ENCODE measurements around the gene SRP68.
"Not testable (repeated sequence)": the region's sequence is repeated elsewhere in the genome, so short reads cannot be mapped to it uniquely, and the experiment has no call there.

SRP68 gene

GRCh38 chr17:76090517-76091129 lies 18.3 kb upstream of the SRP68 start:
- in situ Hi-C loops (cut with MboI; ENCODE audit: low sequenced_read_pairs): no loop called here

DNA sequence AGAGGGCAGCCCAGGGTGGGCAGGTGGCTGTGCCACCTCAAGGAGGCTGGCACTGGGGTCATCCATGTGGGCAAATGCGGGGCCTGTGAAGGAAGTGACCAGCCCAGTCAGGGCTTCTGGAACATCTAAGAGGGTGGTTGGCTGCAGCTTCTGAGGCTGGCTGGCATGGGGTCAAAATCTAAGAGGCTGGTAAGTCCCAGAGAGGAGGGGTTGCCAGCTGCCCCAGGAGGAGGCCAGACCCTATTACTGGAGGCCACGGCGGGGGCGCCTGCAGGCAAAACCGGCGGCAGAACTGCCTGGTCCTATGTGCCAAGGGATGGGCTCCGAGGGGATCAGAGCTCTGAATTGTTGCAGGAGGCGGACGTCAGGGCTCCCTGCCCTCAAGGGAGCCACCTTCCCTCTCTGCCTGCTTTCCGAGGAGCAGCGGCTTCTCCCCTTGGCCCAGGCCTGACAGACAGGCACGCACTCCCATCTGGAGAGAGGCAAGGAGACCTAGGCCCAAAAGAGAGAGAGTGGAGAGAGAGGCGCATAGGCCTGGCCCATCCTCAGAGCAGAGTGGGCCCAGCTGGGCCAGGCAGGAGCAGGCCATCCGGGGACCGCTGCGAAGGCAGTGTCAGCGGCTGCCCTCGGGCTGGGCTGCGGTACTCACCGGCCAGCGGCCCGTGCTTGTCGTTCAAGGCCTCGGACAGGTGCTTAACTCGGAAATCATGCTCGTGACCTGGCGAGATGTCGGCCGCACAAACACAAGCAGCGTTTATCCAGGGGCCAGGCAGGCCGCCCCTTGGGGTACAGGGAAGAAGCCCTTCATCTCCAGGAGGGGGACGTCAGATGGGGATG lies 17.6 kb upstream of the SRP68 start:
- in situ Hi-C loops (cut with MboI; ENCODE audit: low sequenced_read_pairs): no loop called here

- in situ Hi-C loops (cut with MboI; ENCODE audit: low sequenced_read_pairs): no loop called here
These were observed 16.7 kb upstream of the SRP68 start for GRCh38 chr17:76088868-76089576.

DNA sequence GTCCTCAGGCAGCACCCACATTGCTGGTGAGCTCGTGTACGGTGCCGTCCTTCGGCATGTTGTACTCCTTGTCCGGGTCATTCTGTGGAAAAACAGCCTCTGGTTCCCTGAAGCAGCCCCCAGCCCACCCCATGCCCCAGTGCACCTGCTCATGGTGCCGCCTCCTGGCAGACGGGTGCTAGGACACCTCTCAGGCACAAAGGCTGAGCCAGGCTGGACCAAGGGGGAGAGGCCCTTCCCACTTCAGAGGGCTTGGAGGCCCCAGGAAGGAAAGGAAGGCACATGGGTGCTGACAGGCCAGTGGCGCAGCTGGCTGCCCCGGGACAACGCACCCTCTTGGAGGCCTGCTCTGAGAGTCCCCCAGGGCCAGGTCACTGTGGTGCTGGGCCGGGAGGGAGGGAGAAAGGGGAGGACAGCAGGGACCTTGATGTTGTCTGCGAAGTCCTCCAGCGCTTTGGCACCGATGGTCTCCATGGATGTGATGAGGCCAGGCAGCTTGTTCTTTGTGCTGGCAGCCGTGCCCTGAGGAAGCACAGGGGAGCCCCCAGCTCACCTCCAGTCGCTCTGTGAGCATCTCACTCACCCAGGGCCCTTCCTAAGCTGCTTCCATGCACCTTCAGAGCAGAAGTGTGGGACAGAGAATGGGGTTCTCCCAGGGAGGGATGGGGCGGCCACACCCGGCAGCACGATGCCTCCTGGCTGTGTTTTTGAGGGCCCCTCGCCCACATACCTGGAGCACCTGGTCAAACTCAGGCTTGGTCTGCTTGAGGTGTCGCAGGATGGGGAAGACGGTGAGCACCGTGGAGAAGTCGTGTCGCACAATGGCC lies 15.9 kb upstream of the SRP68 start:
- in situ Hi-C loops (cut with MboI; ENCODE audit: low sequenced_read_pairs): no loop called here

- in situ Hi-C loops (cut with MboI; ENCODE audit: low sequenced_read_pairs): no loop called here
These were observed 15.2 kb upstream of the SRP68 start for GRCh38 chr17:76087531-76087930.

DNA sequence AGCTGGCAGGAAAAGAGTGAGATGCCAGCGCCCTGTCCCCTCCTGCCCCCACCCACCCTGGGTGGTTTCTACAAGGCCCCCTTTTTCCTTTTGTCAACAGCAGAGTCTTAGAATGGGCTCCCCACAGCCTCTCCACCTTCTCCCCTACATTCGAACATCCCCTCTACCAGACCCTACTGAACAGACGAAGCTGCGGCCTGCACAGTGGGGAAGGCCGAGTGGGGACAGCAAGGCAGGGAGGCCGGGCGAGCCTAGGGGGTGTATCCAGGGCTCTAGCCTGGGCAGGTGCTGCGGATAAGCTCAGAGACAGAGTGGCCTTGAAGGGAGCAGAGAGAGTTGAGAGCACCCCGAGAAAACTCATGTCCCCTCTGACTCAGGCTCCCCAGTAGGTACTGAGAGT lies 14.1 kb upstream of the SRP68 start:
- in situ Hi-C loops (cut with MboI; ENCODE audit: low sequenced_read_pairs): no loop called here

DNA sequence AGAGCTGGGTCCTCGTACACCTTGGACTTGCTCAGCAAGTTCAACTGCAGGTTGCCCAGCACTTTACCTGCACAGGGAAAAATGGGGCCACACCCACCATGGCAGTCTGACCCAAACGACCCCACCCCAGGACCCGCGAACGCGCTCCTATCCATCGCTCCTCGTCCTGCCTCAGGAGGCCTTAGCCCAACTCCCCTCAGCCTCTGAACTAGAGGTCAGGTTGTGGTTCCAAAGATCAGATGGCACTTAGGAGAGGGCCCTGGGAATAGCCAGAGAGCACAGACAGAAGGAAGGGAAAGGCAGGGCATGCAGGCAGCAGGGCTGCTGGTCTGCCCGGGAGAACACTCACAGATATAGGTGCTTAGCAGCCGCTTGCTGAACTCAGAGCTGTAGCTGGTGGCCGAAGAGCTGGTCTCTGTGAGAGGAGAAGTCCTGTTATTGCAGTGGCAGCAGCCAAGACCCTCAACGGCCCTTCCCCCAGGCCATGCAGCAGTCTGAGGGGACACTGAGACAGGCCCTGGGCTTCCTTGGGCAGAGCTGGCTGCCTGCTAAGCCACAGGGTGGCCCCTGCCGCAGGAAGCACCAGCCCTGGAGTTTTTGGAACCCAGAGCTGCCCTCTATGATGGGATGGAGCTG lies 13.5 kb upstream of the SRP68 start:
- in situ Hi-C loops (cut with MboI; ENCODE audit: low sequenced_read_pairs): no loop called here

- in situ Hi-C loops (cut with MboI; ENCODE audit: low sequenced_read_pairs): no loop called here
These were observed 12.9 kb upstream of the SRP68 start for GRCh38 chr17:76085066-76085730.

DNA sequence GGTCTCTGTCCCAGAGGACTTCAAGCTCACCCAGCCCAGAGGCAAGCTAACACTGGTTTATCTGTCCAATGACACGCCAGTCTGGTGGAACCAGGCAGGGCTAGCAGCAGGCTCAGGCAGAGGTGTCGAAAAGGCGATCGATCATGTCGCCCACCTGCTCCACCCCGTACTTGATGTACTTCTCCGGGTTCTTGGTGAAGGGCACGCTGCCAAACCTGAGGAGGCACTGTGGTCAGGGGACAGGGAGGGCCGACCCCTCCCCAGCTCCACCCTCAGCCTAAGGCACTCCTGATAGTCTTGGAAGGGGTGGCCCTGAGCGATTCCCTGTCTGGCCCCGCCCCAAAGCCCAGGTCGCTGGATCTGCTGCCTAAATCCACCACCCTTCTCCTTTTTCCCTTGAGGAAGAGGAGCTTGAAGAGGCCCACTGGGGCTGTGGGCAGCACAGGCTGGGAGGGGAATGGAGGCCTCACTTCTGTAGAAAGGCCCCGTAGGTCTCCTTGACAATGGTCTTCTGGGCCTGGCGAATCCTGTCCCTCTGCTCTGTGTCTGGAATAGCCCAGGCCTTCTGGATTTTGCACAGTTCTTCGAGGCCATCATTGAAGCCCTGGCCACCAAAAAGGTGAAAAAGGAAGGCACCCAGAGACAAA lies 11.3 kb upstream of the SRP68 start:
- in situ Hi-C loops (cut with MboI; ENCODE audit: low sequenced_read_pairs): no loop called here

- in situ Hi-C loops (cut with MboI; ENCODE audit: low sequenced_read_pairs): no loop called here
These were observed 10.3 kb upstream of the SRP68 start for GRCh38 chr17:76082326-76083251.

DNA sequence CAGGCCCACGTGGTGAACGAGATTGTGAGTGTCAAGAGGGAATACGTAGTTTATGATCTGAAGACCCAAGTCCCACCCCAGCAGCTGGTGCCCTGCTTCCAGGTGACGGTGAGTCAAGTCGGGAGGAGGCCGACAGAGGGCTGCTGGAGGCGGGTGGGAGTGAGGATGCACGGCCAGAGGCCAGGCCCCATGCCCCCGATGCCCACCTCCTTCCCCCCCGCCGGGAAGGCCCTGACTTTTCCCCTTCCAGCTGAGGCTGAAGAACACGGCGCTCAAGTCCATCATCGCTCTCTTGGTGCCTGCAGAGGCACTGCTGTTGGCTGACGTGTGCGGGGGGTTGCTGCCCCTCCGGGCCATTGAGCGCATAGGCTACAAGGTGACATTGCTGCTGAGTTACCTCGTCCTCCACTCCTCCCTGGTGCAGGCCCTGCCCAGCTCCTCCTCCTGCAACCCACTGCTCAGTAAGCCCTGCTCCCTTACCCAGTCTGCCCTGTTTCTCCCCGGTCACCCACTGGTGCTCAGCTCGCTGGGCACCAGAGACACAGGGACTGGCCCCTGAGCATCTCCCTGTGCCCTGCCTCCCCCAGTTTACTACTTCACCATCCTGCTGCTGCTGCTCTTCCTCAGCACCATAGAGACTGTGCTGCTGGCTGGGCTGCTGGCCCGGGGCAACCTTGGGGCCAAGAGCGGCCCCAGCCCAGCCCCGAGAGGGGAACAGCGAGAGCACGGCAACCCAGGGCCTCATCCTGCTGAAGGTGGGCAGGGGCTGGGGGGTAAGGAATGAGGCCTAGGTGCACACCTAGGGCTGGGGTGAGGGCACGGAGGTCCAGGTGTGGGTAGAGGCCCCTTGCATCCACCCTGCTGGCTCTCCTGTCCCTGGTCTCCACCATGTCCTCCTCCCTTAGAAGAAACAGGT lies 9.2 kb upstream of the SRP68 start:
- in situ Hi-C loops (cut with MboI; ENCODE audit: low sequenced_read_pairs): no loop called here

GRCh38 chr17:76080768-76081287 lies 8.5 kb upstream of the SRP68 start:
- in situ Hi-C loops (cut with MboI; ENCODE audit: low sequenced_read_pairs): no loop called here

DNA sequence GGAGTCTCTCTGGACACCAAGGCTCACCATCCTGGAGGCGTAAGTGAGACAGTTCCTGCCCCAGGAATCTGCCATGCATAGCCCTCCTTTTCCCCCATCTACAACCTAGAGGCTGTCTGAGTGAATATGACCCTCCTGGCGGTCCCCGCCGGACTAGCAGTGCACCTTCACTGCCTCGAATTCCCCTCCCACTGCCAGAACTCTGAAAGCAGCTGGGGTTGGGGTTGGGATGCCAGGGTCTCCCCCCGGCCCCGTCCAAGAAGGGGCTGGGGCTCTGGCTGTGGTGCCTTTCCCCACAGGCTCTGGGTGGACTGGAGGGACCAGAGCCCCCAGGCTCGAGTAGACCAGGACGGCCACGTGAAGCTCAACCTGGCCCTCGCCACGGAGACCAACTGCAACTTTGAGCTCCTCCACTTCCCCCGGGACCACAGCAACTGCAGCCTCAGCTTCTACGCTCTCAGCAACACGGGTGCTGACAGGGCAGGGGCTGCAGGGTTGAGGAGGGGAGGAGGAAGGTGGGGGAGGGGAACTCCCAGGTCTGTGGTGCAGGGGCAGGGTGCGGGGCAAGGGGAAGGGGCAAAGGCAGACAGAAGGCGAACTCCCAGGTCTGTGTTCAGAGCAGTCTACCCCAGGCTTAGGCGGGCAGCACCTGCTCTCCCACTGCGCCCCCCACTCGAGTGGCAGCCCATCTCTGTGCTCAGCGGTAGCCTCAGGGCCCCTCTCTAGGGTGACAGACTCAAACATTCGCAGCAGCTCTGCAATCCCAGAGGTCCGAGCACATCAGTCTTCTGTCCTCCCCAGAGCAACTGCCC lies 7.8 kb upstream of the SRP68 start:
- in situ Hi-C loops (cut with MboI; ENCODE audit: low sequenced_read_pairs): no loop called here

DNA sequence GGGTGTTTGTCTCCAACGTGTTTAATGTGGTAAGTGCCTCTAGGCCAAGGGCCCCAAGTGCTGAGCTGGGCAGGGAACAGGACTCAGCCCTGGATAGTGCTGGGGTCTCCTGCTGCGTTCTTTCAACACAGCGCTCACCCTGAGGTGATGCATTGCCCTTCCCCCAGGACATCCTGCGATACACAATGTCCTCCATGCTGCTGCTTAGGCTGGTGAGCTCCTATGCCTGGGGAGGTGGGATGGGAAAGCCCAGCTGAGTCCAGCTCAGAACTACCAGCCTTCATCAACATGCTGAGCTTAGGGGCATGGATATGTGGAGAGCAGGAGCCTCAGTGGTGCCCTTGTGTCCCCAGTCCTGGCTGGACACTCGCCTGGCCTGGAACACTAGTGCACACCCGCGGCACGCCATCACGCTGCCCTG lies 7.2 kb upstream of the SRP68 start:
- in situ Hi-C loops (cut with MboI; ENCODE audit: low sequenced_read_pairs): no loop called here

DNA sequence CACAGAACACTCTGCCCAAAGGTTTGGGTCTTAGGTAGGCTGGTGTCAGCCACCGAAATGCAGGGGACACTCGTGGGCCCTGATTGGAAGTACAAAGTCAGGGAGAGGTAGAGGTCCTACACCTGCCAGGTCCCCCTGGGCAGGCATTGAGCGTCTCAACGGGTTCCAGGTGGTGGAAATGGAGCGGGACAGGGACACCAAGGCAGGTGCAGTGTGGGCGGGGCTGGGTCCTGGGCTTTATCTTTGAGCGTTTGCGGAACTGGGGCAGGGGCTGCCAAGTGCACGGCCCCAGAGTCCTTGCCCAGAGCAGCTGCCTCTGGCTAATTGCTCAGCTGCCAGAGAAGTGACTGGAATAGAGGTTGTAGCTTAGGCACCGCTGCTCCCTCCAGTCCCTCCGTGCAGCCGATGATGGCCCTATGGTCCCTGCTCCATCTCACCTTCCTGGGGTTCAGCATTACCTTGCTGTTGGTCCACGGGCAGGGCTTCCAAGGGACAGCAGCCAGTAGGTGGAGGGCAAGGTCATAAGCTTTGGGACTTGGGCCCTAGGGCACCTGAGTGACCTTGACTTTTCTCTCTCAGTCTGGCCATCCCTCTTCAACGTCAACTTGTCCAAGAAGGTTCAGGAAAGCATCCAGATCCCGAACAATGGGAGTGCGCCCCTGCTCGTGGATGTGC lies 6.7 kb upstream of the SRP68 start, which contains the start of gene ZACN:
ZACN (plus strand) TSS at position 323 of the 675 bp plus-strand sequence; CDS start at position 406, 83 bp downstream.
- in situ Hi-C loops (cut with MboI; ENCODE audit: low sequenced_read_pairs): no loop called here

- in situ Hi-C loops (cut with MboI; ENCODE audit: low sequenced_read_pairs): not testable (repeated sequence)
These were observed 6.1 kb upstream of the SRP68 start for GRCh38 chr17:76078370-76078769.
